ENCODE results near the gene HECTD2.
"Not testable (repeated sequence)": the region's sequence is repeated elsewhere in the genome, so short reads cannot be mapped to it uniquely, and the experiment has no call there.

Gene HECTD2

GRCh38 chr10:91487911-91488582, 77.9 kb downstream of the HECTD2 start:
- DNase-seq: no peak

- DNase-seq: no peak
These were observed 83.2 kb downstream of the HECTD2 start for GRCh38 chr10:91493313-91493712.

- DNase-seq: no peak
These were observed 85.3 kb downstream of the HECTD2 start for GRCh38 chr10:91495402-91495801.

- DNase-seq: no peak
These were observed 85.9 kb downstream of the HECTD2 start for GRCh38 chr10:91496016-91496415.

- no peak for DNase-seq
These were observed 101.6 kb downstream of the HECTD2 start for GRCh38 chr10:91511549-91512330.

GRCh38 chr10:91512458-91512857, 102.3 kb downstream of the HECTD2 start:
- DNase-seq: no peak

- DNase-seq: no peak
These were observed 103.7 kb downstream of the HECTD2 start for GRCh38 chr10:91513598-91514424.

GRCh38 chr10:91514787-91515186, 104.6 kb downstream of the HECTD2 start:
- DNase-seq: no peak

- no peak for DNase-seq
These were observed 107.2 kb downstream of the HECTD2 start for GRCh38 chr10:91517394-91517793.

- no peak for DNase-seq
These were observed 109.9 kb downstream of the HECTD2 start for GRCh38 chr10:91519899-91520514.

- no peak for DNase-seq
These were observed 110.5 kb downstream of the HECTD2 start for GRCh38 chr10:91520661-91521060.

GRCh38 chr10:91521439-91521838, 111.3 kb downstream of the HECTD2 start:
- no peak for DNase-seq

- DNase-seq: no peak
These were observed 116.0 kb downstream of the HECTD2 start for GRCh38 chr10:91525896-91526712.

GRCh38 chr10:91528080-91528479, 117.9 kb downstream of the HECTD2 start:
- DNase-seq: no peak

- no peak for DNase-seq
These were observed 118.6 kb downstream of the HECTD2 start for GRCh38 chr10:91528768-91529167.

GRCh38 chr10:91534789-91535188, 124.6 kb downstream of the HECTD2 start:
- DNase-seq: not testable (repeated sequence)

GRCh38 chr10:91536111-91536510, 126.0 kb downstream of the HECTD2 start:
- no peak for DNase-seq

GRCh38 chr10:91536733-91537132, 126.6 kb downstream of the HECTD2 start:
- no peak for DNase-seq

- DNase-seq: no peak
These were observed 127.7 kb downstream of the HECTD2 start for GRCh38 chr10:91537614-91538383.

- no peak for DNase-seq
These were observed 129.8 kb downstream of the HECTD2 start for GRCh38 chr10:91539930-91540329.

GRCh38 chr10:91540733-91541132, 130.6 kb downstream of the HECTD2 start:
- DNase-seq: no peak

Measured in T-helper 9 cell (primary cell).